ENCODE results near the gene MEX3B.
"Not testable (repeated sequence)": the region's sequence is repeated elsewhere in the genome, so short reads cannot be mapped to it uniquely, and the experiment has no call there.

The MEX3B gene

DNA sequence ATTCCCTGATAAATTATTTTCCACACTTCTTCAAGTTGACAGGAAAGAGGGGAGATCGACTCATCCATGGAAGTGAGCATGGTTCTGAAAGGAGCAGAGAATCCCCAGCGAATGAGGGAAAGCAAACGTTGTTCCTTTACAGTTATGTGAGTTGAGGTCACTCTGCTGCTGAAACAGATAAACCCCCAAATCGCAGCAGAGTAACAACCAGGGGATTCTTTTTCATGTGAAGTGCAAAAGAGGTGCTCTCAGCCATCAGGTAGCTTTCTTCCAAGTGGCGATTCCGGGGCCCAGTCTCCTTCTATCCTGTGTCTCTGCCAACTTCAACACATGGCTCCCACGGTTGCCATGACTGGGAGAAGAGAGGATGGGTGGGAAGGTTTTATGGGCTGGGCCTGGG is 28.2 kb downstream of the MEX3B start:
- H3K4me3 ChIP-seq (ENCODE audit: control insufficient read depth, low read depth, low read length), result no peak overlapping the region
- DNase-seq (ENCODE audit: low read depth), result no peak
- TF ChIP-seq, protein P1, sequence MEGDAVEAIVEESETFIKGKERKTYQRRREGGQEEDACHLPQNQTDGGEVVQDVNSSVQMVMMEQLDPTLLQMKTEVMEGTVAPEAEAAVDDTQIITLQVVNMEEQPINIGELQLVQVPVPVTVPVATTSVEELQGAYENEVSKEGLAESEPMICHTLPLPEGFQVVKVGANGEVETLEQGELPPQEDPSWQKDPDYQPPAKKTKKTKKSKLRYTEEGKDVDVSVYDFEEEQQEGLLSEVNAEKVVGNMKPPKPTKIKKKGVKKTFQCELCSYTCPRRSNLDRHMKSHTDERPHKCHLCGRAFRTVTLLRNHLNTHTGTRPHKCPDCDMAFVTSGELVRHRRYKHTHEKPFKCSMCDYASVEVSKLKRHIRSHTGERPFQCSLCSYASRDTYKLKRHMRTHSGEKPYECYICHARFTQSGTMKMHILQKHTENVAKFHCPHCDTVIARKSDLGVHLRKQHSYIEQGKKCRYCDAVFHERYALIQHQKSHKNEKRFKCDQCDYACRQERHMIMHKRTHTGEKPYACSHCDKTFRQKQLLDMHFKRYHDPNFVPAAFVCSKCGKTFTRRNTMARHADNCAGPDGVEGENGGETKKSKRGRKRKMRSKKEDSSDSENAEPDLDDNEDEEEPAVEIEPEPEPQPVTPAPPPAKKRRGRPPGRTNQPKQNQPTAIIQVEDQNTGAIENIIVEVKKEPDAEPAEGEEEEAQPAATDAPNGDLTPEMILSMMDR (conservative IDR thresholded peaks at IDR 0.05; ENCODE audit: control insufficient read depth, insufficient read depth, low read depth, low read length), result no peak

DNA sequence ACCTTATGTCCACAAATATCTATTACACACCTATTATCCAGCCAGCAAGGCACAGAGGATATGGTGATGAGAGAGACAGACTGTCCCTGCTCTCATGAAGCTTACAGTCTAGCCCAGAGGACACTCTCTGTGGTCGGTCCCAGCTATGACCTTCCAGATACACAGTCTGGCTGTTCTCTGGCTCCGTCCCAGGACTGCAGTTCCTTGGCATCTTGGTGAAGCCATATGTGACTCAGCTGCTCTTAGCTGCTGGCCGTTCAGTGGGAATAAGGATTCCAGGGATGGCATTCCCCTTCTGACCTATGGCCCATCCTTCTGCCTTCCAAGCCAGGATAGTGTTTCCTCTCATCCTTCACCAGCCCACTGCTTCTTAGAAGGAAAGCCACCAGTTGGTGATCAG is 30.8 kb downstream of the MEX3B start:
- no peak overlapping the region for H3K4me3 ChIP-seq (ENCODE audit: control insufficient read depth, low read depth, low read length)
- DNase-seq (ENCODE audit: low read depth), result peak; percentile 1
- TF ChIP-seq, protein P1 (conservative IDR thresholded peaks at IDR 0.05; ENCODE audit: control insufficient read depth, insufficient read depth, low read depth, low read length), result no peak

DNA sequence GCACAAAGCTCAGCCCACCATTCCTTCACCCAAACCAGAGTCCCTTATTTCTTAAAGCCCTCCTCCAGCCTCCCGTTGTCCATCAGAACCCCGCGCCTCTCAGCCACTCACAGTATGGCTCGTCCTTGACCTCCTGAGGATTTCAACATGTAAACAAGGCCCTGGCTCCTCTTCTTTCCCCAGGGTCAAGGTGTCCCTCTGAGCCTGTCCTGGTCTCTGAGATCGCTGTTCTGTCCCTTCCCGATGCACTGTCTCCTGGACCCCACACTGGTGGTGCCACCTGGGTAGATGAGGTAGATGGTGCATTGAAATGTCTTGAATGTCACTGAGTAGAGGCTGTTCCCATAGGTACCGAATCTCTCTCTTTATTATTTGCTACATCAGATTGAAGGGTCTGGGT is 32.9 kb downstream of the MEX3B start:
- TF ChIP-seq, protein P1 (conservative IDR thresholded peaks at IDR 0.05; ENCODE audit: control insufficient read depth, insufficient read depth, low read depth, low read length), result no peak
- DNase-seq (ENCODE audit: low read depth), result no peak
- H3K4me3 ChIP-seq (ENCODE audit: control insufficient read depth, low read depth, low read length), result no peak overlapping the region

DNA sequence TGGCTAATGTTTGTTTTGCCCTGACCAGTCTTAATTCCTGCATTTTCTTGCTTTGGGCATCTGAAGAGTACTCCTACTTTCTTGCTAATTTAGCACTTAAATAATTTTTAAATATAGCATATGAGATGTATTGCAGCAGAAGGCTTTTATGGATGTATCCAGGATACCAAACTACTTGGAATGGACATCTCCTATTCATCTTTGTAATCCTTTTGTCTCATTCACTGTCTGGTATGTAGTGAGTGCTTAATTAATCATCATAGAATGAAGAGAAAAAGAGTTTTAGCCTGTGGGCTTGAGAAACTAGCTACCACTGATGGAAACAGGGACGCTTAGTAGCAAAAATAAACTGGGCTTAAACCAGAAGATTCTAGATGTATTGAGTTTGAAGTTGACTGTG is 40.6 kb downstream of the MEX3B start:
- no peak for DNase-seq (ENCODE audit: low read depth)
- TF ChIP-seq, protein P1 (conservative IDR thresholded peaks at IDR 0.05; ENCODE audit: control insufficient read depth, insufficient read depth, low read depth, low read length), result no peak
- H3K4me3 ChIP-seq (ENCODE audit: control insufficient read depth, low read depth, low read length), result no peak overlapping the region

DNA sequence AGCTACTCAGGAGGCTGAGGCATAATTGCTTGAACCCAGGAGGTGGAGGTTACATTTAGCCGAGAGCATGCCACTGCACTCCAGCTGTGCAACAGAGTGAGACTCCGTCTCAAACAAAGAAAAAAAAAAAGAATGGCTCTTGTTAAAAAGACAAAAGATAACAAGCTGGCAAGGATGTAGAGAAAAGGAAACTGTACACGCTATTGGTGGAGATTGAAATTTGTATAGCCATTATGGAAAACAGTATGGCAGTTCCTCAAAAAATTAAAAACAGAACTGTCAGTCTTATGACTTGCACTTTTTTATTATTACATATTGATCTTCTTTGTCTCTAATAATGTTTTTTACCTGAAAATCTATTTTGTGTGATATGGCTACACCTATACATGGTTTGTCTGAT is 41.9 kb downstream of the MEX3B start:
- TF ChIP-seq, protein P1 (conservative IDR thresholded peaks at IDR 0.05; ENCODE audit: control insufficient read depth, insufficient read depth, low read depth, low read length), result no peak
- no peak for DNase-seq (ENCODE audit: low read depth)
- no peak overlapping the region for H3K4me3 ChIP-seq (ENCODE audit: control insufficient read depth, low read depth, low read length)

DNA sequence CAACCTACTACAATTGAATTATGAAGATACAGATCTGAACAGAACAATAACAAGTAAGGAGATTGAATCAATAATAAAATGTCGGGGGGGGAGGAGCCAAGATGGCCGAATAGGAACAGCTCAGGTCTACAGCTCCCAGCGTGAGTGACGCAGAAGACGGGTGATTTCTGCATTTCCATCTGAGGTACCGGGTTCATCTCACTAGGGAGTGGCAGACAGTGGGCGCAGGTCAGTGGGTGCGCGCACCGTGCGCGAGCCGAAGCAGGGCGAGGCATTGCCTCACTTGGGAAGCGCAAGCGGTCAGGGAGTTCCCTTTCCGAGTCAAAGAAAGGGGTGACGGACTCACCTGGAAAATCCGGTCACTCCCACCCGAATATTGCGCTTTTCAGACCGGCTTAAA is 50.7 kb downstream of the MEX3B start:
- not testable (repeated sequence) for H3K4me3 ChIP-seq (ENCODE audit: control insufficient read depth, low read depth, low read length); DNase-seq (ENCODE audit: low read depth)

DNA sequence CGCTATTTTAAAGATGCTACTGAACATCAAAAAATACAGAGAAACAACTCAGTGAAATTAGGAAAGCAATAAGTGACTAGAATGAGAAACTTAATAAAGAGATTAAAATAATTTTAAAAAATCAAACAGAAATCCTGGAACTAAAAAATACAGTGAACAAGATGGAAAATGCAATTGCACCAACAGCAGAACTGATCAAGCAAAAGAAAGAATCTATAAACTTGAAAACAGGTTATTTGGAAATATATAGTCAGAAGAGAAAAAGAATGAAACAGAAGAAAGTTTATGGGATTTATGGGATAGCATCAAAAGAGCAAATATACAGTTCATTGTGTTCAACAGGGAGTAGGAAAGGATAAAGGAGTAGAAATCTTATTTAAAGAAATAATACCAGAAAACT is 53.3 kb downstream of the MEX3B start:
- H3K4me3 ChIP-seq (ENCODE audit: control insufficient read depth, low read depth, low read length), result no peak overlapping the region
- DNase-seq (ENCODE audit: low read depth), result no peak
- TF ChIP-seq, protein P1 (conservative IDR thresholded peaks at IDR 0.05; ENCODE audit: control insufficient read depth, insufficient read depth, low read depth, low read length), result no peak
